Inflammatory macrophage (primary cell): ENCODE measurements around the gene LARGE1.

Experiments used
- DNase-seq, 2 donors: peaks; one replicate each; pipeline ENCODE4 v3.0.0-alpha.2; 2020 to 2022

The LARGE1 gene

DNA sequence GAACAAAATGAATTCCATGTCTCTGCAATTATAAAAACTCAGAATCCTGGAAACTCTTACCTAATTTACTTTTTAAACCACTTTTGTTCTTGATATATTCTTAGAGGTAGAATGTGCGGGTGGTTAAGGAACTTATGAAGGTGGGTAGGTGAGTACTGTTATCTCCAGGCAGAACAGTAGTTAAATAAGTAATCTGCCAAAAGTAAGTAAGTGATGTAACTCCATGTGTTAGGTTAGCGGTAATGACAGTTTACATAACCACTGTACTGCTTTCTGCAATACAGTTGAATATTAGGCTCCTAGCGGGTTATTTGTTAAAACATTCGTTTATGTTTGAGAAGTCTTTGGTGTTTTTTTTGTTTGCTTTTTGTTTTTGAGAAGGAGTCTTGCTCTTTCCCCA, 7.1 kb downstream of the LARGE1 start:
- DNase-seq, result no peak

DNA sequence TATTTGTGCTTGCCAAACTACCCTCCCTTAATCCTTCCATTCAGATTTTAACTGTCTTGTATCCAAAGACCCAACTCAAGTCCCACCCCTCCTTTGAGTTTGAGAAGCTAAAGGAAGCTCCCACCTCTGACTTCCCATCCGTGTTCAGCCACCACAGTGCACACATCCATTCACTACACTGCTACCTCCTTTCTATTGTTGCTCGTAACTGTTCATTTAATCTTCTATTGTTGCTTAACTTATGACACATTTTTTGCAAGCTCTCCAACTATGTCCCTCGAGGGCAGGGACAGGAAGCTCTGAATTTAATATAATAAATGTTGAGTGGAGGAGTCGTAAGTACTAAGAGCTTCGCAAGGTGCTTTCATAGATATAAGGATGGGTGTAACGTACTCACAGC, 10.4 kb downstream of the LARGE1 start:
- no peak for DNase-seq

DNA sequence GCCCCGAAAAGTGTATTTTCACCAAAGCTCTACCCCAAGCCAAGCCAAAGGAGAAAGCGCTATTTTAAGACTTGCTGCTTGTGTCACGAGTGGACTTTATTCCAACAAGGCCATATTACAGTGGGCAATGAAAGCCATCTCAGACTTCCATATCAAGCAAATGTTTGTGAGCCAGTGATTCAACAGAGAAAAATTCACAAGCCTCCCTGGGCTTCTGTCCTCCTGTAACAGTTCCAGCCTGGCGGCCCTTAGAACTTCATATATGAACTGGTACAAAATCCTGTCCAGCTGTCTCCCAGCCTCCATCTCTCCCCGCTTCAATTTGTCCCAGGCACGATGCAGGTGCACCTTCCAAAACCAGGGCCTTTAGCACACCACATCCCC, 11.2 kb downstream of the LARGE1 start:
- no peak for DNase-seq

DNA sequence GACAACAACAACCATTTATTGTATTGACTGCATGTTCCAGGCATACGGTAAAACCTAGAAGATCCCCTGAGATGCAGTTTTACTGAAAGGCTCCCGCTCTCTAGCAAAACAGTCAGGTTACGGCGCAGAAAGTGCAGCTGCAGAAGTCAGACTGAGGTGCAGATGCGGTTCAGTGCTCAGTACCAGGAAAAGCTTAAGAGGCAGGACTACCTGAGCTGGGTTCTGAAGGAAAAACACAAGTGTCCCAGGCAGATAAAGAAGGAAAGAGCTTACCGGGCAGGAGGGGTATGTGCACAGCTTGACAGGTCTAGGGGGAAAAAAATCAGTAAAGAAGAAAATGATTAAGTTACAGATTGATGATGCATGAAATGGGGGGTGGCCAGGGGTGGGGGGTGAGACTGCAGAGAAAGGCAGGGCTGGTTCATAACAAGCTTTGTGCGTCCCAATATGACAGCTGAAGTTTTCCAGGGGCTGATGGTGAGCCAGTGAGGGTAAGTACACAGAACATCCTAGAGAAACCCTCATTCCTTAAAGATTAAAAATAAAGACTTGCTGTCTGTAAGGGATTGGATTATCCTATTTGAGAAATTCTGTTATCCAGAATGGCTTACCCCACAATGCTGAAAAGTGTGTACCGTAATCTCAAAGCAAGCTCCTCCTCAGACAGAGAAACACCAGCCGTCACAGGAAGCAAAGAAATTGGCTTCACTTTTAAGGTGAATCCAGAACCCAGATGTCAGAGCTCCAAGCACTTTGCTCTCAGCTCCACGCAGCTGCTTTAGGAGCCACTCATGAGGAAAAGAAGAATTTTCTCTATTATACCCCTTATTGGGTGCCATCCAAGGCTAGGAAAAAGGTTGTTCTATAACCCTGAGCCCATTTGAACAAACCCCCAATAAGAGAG, 11.9 kb downstream of the LARGE1 start:
- no peak for DNase-seq

DNA sequence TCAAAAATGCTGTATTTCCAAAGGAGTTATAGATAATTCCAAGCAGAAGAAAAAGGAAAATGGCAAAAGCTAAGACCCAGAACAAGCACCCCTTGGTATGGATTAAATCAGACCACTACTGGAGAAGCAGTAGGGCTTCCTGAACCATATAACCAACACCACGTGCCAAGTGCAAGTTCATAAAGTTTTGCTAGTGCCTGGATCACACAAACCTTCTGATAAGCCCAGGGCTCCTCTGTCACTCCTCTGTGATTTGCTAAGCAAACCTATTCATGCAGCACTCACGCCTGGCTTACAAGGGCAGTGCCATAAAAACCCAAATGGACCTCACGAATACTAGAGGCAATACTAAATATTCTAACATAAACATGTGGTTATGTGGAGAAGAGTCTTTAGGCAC, 13.3 kb downstream of the LARGE1 start:
- DNase-seq, result no peak

DNA sequence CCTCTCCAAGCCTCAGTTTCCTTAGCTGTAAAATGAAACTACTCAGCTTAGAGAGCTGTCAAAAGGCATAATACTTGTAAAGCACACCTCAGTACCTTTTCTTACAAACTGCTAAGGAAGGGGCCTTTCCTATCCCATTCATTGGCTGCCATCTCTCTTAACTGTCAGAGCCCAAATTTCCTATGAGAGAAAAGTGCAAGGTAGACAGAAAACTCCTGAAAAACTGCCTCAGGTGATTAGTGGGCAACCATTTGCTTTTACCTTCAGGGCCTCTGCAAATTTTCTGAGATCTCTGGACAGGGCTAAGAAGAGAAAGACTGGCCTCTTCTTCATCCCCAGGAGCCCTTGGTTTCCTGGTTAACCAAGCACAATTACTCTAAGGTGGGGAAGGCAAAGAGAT, 13.8 kb downstream of the LARGE1 start:
- no peak for DNase-seq

DNA sequence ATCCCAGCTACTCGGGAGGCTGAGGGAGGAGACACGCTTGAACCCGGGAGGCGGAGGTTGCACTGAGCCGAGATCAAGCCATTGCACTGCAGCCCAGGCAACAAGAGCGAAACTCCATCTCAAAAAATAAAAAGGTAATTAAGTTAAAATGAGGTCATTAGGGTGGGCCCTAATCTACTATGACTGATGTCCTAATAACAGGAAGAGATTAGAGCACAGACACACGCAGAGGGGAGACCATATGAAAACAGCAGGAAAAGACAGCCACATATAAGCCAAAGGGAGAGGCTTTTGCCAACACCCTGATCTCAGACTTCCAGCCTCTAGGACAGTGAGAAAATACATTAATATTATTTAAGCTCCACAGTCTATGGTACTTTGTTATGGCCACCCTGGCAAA, 17.3 kb downstream of the LARGE1 start:
- no peak for DNase-seq

DNA sequence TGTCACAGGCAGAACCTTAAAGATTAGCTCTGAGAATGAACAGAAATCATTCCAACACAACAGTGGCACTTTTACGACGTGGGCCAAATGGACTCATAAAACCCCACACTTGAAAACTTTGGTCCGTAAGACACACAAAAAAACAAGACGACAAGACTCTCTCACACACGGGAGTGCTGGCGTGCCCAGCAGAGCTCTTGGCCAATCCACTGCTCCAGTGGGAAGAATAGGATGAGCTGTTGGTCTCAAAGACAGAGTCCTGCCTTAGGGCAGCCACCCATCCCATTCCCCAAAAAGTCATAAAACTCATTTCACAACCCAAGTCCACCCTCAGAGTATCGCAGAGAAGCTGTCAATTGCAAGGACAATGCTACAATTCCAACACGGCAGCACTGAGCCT, 18.2 kb downstream of the LARGE1 start:
- DNase-seq, result no peak

DNA sequence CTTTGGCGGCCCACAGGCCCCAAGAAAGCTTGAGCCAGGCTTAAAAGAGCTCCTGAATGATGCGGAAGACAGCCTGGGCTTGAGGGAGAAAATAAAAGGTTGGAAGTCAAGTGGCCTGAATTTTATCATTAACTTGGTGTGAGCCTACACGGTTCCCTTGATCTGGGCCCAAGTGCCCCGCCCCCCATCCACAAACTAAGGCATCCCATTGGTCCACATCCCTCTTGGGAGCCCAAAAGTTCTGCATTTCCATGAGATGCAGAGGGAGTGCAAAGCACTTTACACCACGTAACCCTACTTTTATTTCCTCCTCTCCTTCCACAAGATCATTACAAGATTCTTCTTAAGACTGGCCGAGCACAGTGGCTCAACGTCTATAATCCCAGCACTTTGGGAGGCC, 22.2 kb downstream of the LARGE1 start:
- DNase-seq, result no peak

DNA sequence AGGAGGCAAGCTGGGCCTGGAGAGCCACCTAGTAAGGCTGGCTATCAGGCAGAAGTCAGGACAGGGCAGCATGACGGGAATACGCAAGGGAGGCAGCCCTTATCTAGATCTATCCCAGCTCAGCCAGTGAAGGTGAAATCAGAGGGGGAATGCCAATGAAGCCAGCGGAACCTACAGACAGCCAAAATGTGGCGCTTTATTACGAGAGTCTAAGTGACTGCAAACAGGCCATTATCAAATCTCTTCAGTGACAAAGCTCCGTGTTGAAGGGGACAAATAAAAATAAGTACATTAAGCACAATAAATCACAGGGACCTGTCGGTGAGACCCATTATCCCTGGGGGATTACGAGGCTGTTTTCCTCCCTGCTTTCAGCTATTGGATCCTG, 22.8 kb downstream of the LARGE1 start:
- no peak for DNase-seq

DNA sequence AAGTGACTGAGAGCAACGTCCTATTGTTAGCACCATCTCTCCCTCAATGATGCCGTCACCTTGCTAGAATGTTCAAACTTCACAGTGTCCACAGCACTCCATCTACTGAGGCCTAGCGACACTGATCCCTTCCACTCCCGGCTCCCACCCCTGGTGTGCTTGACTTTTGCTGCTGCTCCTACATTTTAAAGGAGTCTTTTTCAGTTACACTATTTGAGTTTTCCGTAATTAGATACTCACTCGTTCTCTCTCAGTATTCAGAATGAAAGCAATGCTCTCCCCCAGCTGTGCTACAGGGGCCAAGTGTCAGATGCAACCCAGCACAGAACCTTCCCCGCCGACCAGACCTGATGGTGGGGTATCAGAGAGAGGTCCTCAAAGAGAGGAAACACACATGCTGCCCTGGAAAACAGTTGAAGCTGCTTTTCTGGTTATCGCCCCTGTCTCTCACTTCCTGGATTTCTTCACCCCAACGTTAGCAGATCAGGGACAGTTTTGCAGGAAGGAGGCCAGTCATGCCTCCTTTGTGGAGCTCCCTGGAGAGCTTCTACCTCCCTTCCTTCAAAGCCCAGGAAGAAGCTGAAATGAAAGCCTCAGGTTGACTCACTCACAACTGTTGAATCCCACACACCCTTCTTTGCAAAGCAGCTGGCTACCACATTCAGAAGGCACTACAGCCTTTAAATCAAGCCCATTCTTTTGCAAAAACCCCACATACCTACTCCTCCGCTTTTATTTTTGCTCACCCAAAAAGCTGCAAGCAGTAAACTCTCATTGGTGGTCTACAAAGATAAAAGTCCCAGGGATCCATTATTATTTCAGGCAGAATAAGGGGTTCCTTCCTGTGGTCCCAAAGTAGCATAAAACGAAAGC, 23.5 kb downstream of the LARGE1 start:
- DNase-seq, result no peak

DNA sequence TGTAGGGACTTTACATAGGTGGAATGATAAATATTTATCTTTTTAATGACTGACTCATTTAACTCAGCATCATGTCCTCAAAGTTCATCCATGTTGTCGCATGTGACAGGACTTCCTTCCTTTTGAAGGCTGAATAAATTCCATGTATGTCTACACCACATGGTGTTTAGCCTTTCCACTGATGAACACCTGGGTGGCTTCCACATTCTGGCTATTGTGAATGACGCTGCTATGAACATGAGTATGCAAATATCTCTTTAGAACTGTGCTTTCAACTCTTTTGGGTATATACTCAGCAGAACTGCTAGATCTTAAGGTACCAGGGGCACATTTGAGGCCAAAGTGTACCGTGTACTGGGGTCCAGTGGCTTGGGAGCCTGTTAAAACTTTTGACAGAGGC, 24.1 kb downstream of the LARGE1 start:
- no peak for DNase-seq

DNA sequence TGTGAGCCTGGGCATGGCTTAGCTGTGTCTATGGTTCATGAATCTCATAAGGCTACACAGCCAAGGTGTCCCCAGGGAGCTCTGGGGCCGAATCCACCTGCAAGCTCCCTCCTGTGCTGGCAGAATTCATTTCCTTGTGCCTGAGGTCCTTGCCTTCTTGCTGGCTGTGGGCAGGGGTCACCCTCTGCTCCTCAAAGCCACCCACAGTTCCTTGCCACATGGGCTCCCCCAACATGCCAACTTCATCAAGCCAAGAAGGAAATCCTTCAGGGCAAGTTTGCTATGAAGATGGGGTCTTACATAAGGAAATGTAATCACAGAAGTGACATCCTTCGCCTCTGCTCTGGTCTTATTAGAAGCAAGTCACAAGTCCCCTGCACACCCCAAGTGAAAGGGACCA, 24.8 kb downstream of the LARGE1 start:
- DNase-seq, result no peak

DNA sequence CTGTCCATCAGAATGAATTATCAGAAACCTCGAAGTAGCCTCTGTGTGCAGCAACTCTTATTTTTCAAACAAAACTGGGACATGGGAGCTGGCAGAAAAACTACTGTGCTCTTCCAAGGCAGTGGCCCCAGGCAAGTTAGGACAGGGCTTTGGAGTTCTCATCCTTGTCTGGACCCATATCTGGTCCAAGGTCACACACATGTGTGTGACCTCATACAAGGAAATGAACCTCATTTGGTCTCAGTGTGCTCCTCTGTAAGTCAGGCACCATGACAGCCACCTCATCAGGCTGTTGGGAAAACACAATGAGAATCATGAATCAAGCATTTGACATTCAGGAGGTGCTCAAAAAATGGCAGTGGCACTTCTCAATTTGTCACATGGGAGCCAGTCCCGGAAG, 25.8 kb downstream of the LARGE1 start:
- no peak for DNase-seq

DNA sequence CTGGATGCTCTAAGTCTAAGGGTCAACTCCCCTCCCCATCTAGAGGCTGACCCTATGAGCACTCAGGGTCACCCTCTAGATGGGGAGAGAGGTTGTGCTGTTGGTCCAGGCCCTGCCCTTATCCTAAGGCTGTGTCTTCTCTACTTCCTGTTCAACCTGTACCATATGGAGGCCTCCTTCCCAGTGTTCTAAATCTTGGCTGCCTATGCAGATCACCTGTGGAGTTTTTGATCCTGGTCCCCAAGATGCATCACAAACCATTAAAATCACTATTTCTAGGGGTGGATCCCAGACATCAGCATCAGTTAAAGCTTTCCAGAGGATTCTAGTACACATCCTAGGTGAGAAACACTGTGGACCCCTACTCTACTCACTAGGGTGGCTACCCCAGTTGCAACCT, 26.2 kb downstream of the LARGE1 start:
- DNase-seq, result no peak

DNA sequence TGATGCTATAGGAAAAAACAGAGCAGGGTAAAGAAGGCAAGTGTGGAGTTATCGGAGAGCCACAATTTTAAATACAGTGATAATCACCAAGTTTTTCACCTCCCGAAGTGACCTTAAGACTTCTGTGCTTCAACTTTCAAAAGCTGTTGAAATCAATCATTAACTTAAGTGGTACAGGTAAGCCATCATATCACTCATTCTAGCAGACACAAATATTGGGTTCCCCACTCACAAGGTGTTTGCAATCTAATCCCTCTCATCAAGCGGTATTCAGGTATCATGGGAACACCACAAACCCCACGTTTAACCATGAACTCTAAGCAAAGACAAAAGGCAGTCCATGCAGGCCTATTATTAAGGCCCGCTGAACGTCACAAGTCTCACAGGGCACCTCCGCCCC, 26.8 kb downstream of the LARGE1 start:
- DNase-seq, result no peak

DNA sequence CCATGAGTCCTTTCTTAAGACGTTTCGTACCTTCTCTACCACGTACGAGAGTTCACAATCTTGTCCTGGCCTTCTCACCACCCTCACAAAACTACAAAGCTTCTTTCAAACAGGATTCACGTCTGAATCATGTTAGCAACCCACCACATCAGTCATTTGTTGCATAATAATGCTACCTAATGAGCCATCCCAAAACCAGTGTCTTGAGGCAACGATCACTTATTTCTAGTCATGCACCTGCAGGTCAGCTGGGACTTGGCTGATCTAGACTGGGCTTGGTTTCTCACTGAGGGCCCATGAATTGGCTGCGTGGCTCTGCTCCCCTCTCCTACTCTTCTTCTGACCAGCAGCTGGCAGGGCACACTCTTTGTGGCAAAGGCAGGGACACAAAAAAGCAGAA, 28.3 kb downstream of the LARGE1 start:
- no peak for DNase-seq

DNA sequence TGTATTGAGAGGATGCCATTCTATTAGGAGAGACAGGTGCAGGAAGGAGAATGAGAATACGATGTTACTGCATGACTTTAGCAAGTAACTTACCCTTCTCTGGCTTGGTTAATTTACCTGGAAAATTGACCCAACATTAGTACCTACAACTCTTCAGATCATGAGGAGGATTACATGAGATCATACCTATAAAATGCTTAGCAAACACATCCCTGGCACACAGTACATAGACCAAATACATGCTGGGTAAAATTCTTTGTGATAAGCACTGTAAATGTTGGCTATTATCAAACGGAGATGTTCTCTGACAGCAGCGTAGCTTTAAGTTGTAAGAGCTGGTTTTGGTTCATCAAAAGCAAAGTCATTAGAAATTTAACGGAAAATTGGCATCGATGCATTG, 28.8 kb downstream of the LARGE1 start:
- no peak for DNase-seq

DNA sequence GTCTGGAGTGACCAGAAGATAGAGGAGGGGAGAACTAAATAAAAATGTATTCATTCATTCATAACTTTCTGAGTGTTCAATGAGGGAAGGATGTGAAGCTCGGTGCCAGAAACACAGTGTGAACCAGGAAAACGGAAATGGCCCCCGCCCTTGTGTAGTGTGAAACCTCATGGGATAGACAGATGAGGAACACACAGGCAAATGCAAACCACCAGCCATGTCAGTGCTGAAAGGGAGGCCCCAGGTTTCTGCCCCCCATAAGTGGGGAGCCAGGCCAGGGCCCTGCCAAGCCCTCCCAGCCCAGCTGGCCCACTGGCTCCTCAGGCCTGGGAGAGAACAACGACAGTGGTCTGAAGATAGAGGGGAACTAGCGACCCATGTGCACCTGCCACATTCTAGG, 30.5 kb downstream of the LARGE1 start:
- no peak for DNase-seq

DNA sequence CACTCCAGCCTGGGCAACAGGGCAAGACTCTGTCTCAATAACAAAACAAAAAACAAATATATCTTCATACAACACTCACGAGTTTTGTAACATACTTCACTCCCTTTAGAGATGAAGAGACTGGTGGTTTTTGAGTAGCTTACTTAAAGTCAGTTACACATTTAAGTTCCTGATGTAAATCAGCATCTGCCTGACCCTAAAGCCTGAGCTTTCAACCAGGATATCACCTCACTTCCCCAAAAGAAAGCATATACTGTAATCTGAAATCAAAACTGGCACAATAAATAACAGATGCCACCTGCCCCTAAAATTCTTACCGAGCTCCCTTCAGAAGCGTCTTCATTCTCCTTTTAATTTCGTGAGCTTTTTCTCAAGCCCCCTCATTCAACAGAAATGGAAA, 31.5 kb downstream of the LARGE1 start:
- no peak for DNase-seq

DNA sequence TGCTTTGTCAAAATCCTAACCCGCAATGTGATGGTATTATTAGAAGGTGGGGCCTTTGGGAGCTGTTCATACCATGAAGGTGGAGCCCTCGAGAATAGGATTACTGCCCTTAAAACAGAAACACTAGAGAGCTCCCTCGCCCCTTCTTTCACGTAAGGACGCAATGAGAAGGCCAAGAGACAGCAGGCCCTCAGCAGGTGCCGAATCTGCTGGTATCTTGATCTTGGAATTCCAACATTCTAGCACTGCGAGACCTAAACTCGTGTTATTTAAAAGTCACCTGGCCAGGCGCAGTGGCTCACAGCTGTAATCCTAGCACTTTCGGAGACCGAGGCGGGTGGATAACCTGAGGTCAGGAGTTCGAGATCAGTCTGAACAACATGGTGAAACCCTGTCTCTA, 33.1 kb downstream of the LARGE1 start:
- no peak for DNase-seq

DNA sequence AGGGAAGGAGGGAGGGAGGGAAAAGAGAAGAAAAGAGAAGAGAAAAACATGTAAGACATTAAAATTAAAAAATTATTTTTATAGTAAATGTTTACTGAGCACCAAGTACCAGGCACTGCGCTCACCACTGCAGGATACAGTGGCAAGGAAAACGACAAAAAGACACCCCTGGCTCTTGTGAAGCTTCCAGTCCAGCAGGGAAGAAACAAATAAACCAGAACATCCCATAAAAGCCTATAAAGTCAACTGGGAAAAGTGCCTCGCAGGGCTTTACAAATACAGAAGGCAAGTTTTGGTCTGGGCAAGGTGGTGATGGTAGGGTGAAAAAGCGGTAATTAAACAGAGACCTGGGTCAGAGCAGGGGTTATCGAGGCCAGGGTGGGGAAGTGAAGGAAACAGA, 33.6 kb downstream of the LARGE1 start:
- DNase-seq, result no peak

DNA sequence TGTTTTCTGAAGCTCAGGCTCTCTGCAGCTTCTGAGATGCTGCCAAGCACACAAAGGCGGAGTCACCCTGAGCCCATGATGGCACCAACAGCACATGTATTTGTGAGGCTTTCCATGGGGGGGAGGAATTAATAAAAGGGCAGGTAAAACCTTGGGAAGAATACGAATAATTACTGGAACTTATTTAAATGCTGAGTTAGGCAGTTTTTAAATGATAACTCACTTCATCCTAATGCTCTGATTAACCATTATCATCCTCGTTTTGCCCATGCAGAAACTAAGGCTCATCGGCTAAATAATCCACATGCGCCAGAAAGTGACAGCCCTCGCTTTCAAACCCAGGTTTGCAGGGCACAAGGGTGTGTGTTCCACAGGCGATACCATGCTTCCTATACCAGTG, 35.4 kb downstream of the LARGE1 start:
- DNase-seq, result no peak
